Thoracic aorta (tissue), 2 donors: ENCODE data around the gene NUDT3. TPM values are rescaled to one million over a fixed set of nuclear protein-coding genes. Genes with fewer than 3 reads are reported as not detected.
A peak's percentile ranks its signal among the peaks of the same experiment; 100 is the strongest.
"Not testable (repeated sequence)": the region's sequence is repeated elsewhere in the genome, so short reads cannot be mapped to it uniquely, and the experiment has no call there.

Experiments
- ATAC-seq: fragments of 150-250 bp; one replicate; pipeline ENCODE4 v1.8.0; 2017; ENCODE audit warnings: low read depth; ENCODE audit not compliant: insufficient number of reproducible peaks, low FRiP score
- DNase-seq: peaks from one replicate; pipeline ENCODE4 v3.0.0-alpha.2; 2020; ENCODE audit warnings: low spot score
- H3K27ac ChIP-seq, 2 donors: fragments of 200-600 bp; sonication (generic); 1 replicate in 1 of 2; 2 replicates in 1 of 2; pipeline ENCODE4 v1.5.1; 2016; ENCODE audit warnings: mild to moderate bottlenecking in 2 of 2, moderate library complexity in 2 of 2
- H3K27me3 ChIP-seq: fragments of 200-600 bp; sonication (generic); replicated peaks from 2 replicates; pipeline ENCODE4 v1.6.0; 2016; ENCODE audit warnings: mild to moderate bottlenecking; ENCODE audit not compliant: insufficient read depth
- H3K36me3 ChIP-seq: fragments of 200-600 bp; sonication (generic); one replicate; pipeline ENCODE4 v1.5.1; 2016
- H3K4me1 ChIP-seq, 2 donors: fragments of 200-600 bp; sonication (generic); 1 replicate in 1 of 2; 2 replicates in 1 of 2; pipeline versions ENCODE4 v1.5.1 to v1.6.0; 2016; ENCODE audit warnings: low read depth in 2 of 2, mild to moderate bottlenecking in 1 of 2; ENCODE audit not compliant: control insufficient read depth in 1 of 2
- H3K4me3 ChIP-seq: fragments of 200-600 bp; sonication (generic); 2 replicates; pipeline ENCODE4 v1.5.1; 2016; ENCODE audit warnings: mild to moderate bottlenecking
- H3K9me3 ChIP-seq: fragments of 200-600 bp; sonication (generic); 2 replicates; pipeline ENCODE4 v1.5.1; 2016
- CTCF ChIP-seq: fragments of 200-600 bp; sonication (generic); IDR thresholded peaks from one replicate; pipeline ENCODE4 v1.5.1; 2019; ENCODE audit warnings: antibody characterized with exemption
- total RNA-seq, 2 donors: library from RNA; depleted of rRNA; stranded (reverse); fragments of >200 nt; gene quantifications; one replicate each; pipeline versions ENCODE4 v1.1.0 to v1.2.3, GENCODE V29; 2016

Gene NUDT3
- total RNA-seq, 2 donors from 2014 or later, result 34.8 to 46.8 TPM

DNA sequence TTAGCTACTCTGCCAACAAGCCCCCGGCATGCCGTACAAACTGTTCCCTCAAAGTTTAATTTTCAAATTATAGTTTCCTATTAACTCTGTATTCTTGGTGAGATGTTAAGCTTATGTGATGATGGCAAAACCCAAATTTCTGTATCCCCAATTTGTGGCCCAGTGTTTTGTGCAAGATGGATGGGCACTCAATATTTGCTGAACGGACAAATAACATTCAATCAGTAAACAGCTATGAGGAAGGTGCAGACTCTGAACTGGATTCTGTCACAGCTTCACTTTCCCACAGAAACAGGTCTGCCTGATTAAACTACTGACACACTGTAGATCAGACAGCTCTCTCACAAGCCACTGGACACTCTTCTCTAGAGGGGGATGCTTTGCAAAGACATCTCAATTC is 54.1 kb downstream of the NUDT3 start:
- Histone ChIP-seq H3K27me3 (no peaks in the 10 kb centered on the region), H3K36me3 (no peaks in the 10 kb centered on the region), H3K9me3 (no peaks in the 10 kb centered on the region), H3K27ac (no peak overlapping the region), H3K4me3 (no peak overlapping the region), H3K4me1 (peaks cover 39 to 65% of the 10 kb centered on the region in 2 donors)
- TF ChIP-seq CTCF, result no peak
- no peak for DNase-seq
- no peak for ATAC-seq

DNA sequence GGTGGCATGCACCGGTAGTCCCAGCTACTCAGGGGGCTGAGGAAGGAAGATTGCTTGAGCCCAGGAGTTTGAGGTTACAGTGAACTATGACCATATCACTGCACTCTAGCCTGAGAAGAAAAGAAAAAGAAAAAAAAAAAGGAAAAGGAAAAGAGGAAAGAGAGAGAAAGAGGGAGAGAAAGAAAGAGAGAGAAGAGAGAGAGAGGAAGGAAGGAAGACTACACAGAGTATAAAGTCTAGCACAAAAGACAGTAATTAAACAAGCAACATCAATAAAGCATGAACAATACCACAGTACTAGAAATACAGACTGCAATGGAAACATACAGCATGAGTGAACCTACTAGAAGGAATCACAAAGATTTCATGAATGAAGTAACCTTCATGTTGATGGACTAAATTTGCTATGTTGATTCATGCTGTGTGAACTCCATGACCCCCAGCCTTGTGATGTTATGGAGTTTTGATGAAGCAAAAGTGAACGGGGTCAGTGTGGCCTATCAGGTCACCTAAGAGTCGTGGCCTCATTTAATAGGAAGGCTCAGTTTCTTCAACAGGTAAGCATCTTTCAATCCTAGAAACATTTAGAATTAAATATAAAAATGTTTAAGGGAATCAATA is 57.6 kb downstream of the NUDT3 start:
- Histone ChIP-seq H3K27me3 (no peaks in the 10 kb centered on the region), H3K9me3 (no peaks in the 10 kb centered on the region), H3K4me3 (no peak overlapping the region), H3K4me1 (peaks cover 23 to 51% of the 10 kb centered on the region in 2 donors), H3K27ac (peak overlapping the region; percentile 36 to 54), H3K36me3 (no peaks in the 10 kb centered on the region)
- ATAC-seq (no peak), DNase-seq (no peak)
- TF ChIP-seq CTCF, result no peak

GRCh38 chr6:34333858-34334257 is 58.6 kb downstream of the NUDT3 start:
- no peak for TF ChIP-seq CTCF
- no peaks in the 10 kb centered on the region for H3K9me3 ChIP-seq
- H3K4me1 ChIP-seq, result peaks cover 17 to 47% of the 10 kb centered on the region in 2 donors
- no peaks in the 10 kb centered on the region for H3K27me3 ChIP-seq
- no peaks in the 10 kb centered on the region for H3K36me3 ChIP-seq
- no peak for ATAC-seq
- no peak for DNase-seq
- H3K27ac ChIP-seq, result no peak overlapping the region
- no peak overlapping the region for H3K4me3 ChIP-seq

DNA sequence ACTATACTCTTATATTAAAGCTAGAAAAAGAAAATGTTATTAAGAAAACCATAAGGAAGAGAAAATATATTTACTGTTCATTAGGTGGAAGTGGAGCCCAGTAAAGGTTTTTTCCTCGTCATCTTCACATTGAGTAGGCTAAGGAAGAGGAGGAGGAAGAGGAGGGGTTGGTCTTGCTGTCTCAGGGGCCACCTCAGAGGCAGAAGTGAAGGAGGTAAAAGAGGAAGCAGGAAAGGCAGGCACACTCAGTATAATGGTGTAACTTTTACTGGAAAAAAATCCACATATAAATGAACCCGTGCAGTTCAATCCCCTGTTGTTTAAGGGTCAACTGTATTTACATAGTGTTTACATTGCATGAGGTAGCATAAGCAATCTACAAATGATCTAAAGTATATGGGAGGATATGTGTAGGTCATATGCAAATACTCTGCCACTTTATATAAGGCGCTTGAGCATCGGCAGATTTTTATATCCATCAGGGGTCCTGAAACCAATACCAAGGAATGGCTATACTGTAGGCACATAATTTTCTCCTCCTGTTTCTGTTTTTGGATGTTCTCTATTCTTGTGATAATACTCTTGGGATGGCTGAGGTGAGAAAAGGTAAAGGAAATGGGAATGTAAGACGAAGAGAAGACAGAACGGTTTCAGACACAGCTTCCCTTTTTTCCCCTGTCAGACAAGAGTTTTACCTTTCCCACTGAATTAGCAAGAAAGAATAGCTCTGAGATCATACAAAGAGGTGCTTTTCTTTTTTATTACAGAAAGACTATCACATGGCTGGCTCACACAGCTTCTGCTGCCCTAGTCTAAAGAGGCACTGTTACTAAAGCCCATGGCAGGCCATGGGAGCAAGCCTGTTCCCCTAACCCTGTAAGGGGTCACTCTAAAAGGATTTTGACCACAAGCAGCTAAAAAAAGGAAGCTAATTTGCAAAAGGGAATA is 59.9 kb downstream of the NUDT3 start:
- H3K4me3 ChIP-seq, result no peak overlapping the region
- no peak for ATAC-seq
- no peak for TF ChIP-seq CTCF
- H3K27me3 ChIP-seq, result no peaks in the 10 kb centered on the region
- DNase-seq, result no peak
- H3K36me3 ChIP-seq, result no peaks in the 10 kb centered on the region
- no peaks in the 10 kb centered on the region for H3K9me3 ChIP-seq
- H3K27ac ChIP-seq, result no peak overlapping the region
- peaks cover 11 to 34% of the 10 kb centered on the region in 2 donors for H3K4me1 ChIP-seq

DNA sequence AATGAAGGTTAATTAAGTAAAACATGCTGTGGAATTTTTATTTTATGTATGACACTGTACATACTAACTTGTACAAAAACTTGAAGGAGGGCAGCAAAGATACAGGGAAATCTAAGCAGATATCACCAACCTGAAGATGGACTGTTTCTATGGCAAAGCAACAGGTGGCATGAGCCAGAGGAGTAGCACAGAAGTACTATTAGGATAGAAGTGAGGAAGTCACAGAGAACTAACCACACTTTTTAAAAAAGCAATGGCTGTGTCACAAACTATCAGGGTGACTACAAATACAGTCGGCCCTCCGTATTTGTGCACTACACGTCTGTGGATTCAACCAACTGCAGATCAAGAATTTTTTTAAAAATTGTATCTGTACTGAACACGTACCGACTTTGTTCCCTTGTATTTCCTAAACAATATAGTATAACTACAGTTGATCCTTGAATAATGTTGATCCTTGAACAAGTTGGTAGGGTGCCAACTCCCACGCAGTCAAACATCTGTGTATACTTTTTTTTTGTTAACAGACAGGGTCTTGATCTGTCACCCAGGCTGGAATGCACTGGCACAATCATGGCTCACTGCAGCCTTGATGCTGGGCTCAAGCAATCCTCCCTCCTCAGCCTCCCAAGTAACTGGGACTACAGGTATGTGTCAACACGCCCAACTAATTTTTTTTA is 61.0 kb downstream of the NUDT3 start:
- no peaks in the 10 kb centered on the region for H3K27me3 ChIP-seq
- no peak overlapping the region for H3K27ac ChIP-seq
- no peak overlapping the region for H3K4me3 ChIP-seq
- H3K9me3 ChIP-seq, result no peaks in the 10 kb centered on the region
- ATAC-seq, result no peak
- H3K4me1 ChIP-seq, result peaks cover 7 to 31% of the 10 kb centered on the region in 2 donors
- TF ChIP-seq CTCF, result no peak
- no peak for DNase-seq
- no peaks in the 10 kb centered on the region for H3K36me3 ChIP-seq

DNA sequence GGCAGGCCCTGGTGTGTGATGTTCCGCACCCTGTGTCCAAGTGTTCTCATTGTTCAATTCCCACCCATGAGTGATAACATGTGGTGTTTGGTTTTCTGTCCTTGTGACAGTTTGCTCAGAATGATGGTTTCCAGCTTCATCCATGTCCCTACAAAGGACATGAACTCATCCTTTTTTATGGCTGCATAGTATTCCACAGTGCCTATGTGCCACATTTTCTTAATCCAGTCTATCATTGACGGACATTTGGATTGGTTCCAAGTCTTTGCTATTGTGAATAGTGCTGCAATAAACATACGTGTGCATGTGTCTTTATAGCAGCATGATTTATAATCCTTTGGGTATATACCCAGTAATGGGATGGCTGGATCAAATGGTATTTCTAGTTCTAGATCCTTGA is 62.7 kb downstream of the NUDT3 start:
- not testable (repeated sequence) for DNase-seq, H3K9me3 ChIP-seq, H3K27me3 ChIP-seq, ATAC-seq, H3K27ac ChIP-seq, H3K4me3 ChIP-seq, H3K36me3 ChIP-seq
- H3K4me1 ChIP-seq, result peaks cover 4 to 35% of the 10 kb centered on the region in 2 donors
